ENCODE measurements around the gene CLIP1. TPM values are rescaled to one million over a fixed set of nuclear protein-coding genes. Genes with fewer than 3 reads are reported as not detected.

The CLIP1 gene
- total RNA-seq, 1 experiment from 2014 or later = 42.9 TPM

GRCh38 chr12:122366685-122367475 is 55.6 kb downstream of the CLIP1 start:
- peak overlapping the region; percentile 35 for H3K4me2 ChIP-seq (ENCODE audit: low read length)
- peak; percentile 87 for ATAC-seq
- H3K4me3 ChIP-seq (replicated peaks in 1 of 2; ENCODE audit: low read depth in 1 of 2, low read length in 2 of 2) = no peak overlapping the region
- peaks cover 38% of the 10 kb centered on the region for H3K79me2 ChIP-seq (ENCODE audit: insufficient read depth, low read length)
- BruUV-seq (replicated peaks) = no TSS peak
- CTCF ChIA-PET = interaction anchor here (1.1 kb wide), 1 partner anchor 10 kb away, joined by 3 read pairs; no protein-coding TSS in a partner anchor
- H3K9me3 ChIP-seq (ENCODE audit: control insufficient read depth in 1 of 2, insufficient read depth in 1 of 2, low read depth in 1 of 2, low read length in 2 of 2) = no peaks in the 10 kb centered on the region
- POLR2A ChIA-PET = interaction anchor here (1.1 kb wide), 1 partner anchor 33 kb away, joined by 3 read pairs; no protein-coding TSS in a partner anchor
- intact Hi-C loops (cut with micrococcal nuclease) = no loop called here
- peak; percentile 78 for DNase-seq (ENCODE audit: low read depth, low spot score)
- H3K9ac ChIP-seq (ENCODE audit: low read length) = peak overlapping the region; percentile 1; the same call in 1 of the 2 replicates
- no peaks in the 10 kb centered on the region for H3K27me3 ChIP-seq (ENCODE audit: insufficient read depth, low read length)
- no peaks in the 10 kb centered on the region for H3K9me2 ChIP-seq (ENCODE audit: insufficient read depth)
- peak overlapping the region; percentile 21 for H3K27ac ChIP-seq (ENCODE audit: low read depth, low read length)
- no peak overlapping the region for H2AFZ ChIP-seq (ENCODE audit: low read depth, low read length, poor library complexity, severe bottlenecking)
- RAD21 ChIA-PET (ENCODE audit: low non-redundant PET in 1 of 2, low total read pairs in 2 of 2, uncharacterized antibody in 2 of 2, unreplicated experiment in 2 of 2) = no interaction called here
- no peaks in the 10 kb centered on the region; a peak in 1 of 4 replicates for H3K36me3 ChIP-seq (ENCODE audit: control insufficient read depth in 1 of 2, insufficient read depth in 2 of 2, low read length in 2 of 2)
- H3K4me1 ChIP-seq (ENCODE audit: control insufficient read depth in 1 of 2, insufficient read depth in 2 of 2, low read length in 2 of 2) = peaks cover 35 to 37% of the 10 kb centered on the region in 2 experiments
- H4K20me1 ChIP-seq (ENCODE audit: insufficient read depth) = no peaks in the 10 kb centered on the region
- no peak for TF ChIP-seq EZH2phosphoT487 (IDR thresholded peaks at IDR 0.05; ENCODE audit: borderline replicate concordance)
- no peak for TF ChIP-seq ZNF274 (IDR thresholded peaks at IDR 0.05; ENCODE audit: low read depth, low read length)
- no peak for TF ChIP-seq POLR2A (IDR thresholded peaks at IDR 0.05; ENCODE audit: borderline replicate concordance, extremely low read depth, insufficient read depth, insufficient read length)
- peak; percentile 95 for TF ChIP-seq CEBPB (IDR thresholded peaks at IDR 0.05; ENCODE audit: low read depth)
- no peak for TF ChIP-seq RAD21 (IDR thresholded peaks at IDR 0.05; ENCODE audit: low read depth)
- TF ChIP-seq ELF1 (IDR thresholded peaks at IDR 0.05; ENCODE audit: borderline replicate concordance, low read depth) = no peak
- no peak for TF ChIP-seq YY1 (IDR thresholded peaks at IDR 0.05; ENCODE audit: extremely low read depth, insufficient replicate concordance, low read depth, low read length)
- TF ChIP-seq ZBTB33 (IDR thresholded peaks at IDR 0.05; ENCODE audit: extremely low read depth, insufficient replicate concordance, low read length) = no peak
- no peak for TF ChIP-seq CTCF (IDR thresholded peaks at IDR 0.05 in 2 of 3, conservative IDR thresholded peaks at IDR 0.05 in 1 of 3; ENCODE audit: borderline replicate concordance in 1 of 3, insufficient read depth in 1 of 3, low read depth in 2 of 3, low read length in 2 of 3)
- 0 out of 2 replicates have a peak, but pooled peaks have one; percentile 29 for TF ChIP-seq EGR1 (IDR thresholded peaks at IDR 0.05; ENCODE audit: low read depth)
- TF ChIP-seq POLR2AphosphoS5 (IDR thresholded peaks at IDR 0.05; ENCODE audit: low read depth, low read length) = peak; percentile 52
- TF ChIP-seq CBX3 (IDR thresholded peaks at IDR 0.05; ENCODE audit: low read depth) = peak; percentile 86
- TF ChIP-seq JUND (IDR thresholded peaks at IDR 0.05) = peak; percentile 75
- TF ChIP-seq TCF7L2 (IDR thresholded peaks at IDR 0.05; ENCODE audit: borderline replicate concordance, extremely low read depth, insufficient read depth, insufficient read length) = no peak
- no peak for TF ChIP-seq REST (IDR thresholded peaks at IDR 0.05; ENCODE audit: low read depth)
- TF ChIP-seq SP1 (IDR thresholded peaks at IDR 0.05; ENCODE audit: low read depth) = peak; percentile 64; the same call in 1 of the 2 replicates
- TF ChIP-seq, protein P1, sequence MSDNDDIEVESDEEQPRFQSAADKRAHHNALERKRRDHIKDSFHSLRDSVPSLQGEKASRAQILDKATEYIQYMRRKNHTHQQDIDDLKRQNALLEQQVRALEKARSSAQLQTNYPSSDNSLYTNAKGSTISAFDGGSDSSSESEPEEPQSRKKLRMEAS (IDR thresholded peaks at IDR 0.05) = peak; percentile 92
- TF ChIP-seq EZH2 (IDR thresholded peaks at IDR 0.05) = no peak

Data from HCT116 (cell line).